K562 (cell line): ENCODE measurements around the gene CKAP2. TPM values are rescaled to one million over a fixed set of nuclear protein-coding genes. Genes with fewer than 3 reads are reported as not detected.

ENCODE experiments used
- CEBPG ChIP-seq, 3 experiments: fragments of 200-800 bp in 1 of 3; sonication (Bioruptor generic) in 1 of 3; sonication (generic) in 1 of 3; formaldehyde crosslinking in 1 of 3; IDR thresholded peaks in 2 of 3; conservative IDR thresholded peaks in 1 of 3; 2 replicates each; pipeline versions ENCODE4 v1.6.1 to v1.8.0; 2016 to 2022; ENCODE audit warnings: missing compliant biosample characterization in 2 of 3, missing genetic modification characterization in 2 of 3, mild to moderate bottlenecking in 1 of 3, missing genetic modification reagents in 1 of 3
- CHD2 ChIP-seq: IDR thresholded peaks from 2 replicates; pipeline ENCODE4 v1.6.1; 2011; ENCODE audit warnings: low read depth, low read length
- CTBP1 ChIP-seq: fragments of 450-650 bp; IDR thresholded peaks from 2 replicates; pipeline ENCODE4 v1.6.1; 2016; ENCODE audit warnings: borderline replicate concordance
- EP400 ChIP-seq: fragments of 450-650 bp; IDR thresholded peaks from 2 replicates; pipeline ENCODE4 v1.6.1; 2017; ENCODE audit warnings: antibody characterized with exemption, mild to moderate bottlenecking, moderate library complexity
- FOXK2 ChIP-seq, 2 experiments: fragments of 450-650 bp; IDR thresholded peaks in 1 of 2; conservative IDR thresholded peaks in 1 of 2; 2 replicates each; pipeline ENCODE4 v1.6.1; 2016; ENCODE audit warnings: low read depth in 2 of 2, mild to moderate bottlenecking in 1 of 2
- GMEB1 ChIP-seq: fragments of 250-450 bp; sonication (Bioruptor Pico); IDR thresholded peaks from 2 replicates; pipeline ENCODE4 v1.4.0; 2020; ENCODE audit warnings: mild to moderate bottlenecking
- HDGF ChIP-seq: fragments of 450-650 bp; IDR thresholded peaks from 2 replicates; pipeline ENCODE4 v1.6.1; 2016
- HMGN3 ChIP-seq: IDR thresholded peaks from 2 replicates; pipeline ENCODE4 v1.6.1; 2011; ENCODE audit warnings: borderline replicate concordance, low read depth, mild to moderate bottlenecking, mixed read lengths, low read length; ENCODE audit not compliant: insufficient read length; ENCODE audit errors: extremely low read depth
- IRF9 ChIP-seq: fragments of 450-650 bp; IDR thresholded peaks from 2 replicates; pipeline ENCODE4 v1.6.1; 2016; ENCODE audit warnings: missing biosample characterization, missing genetic modification characterization
- MAFG ChIP-seq: fragments of 450-650 bp; conservative IDR thresholded peaks from 2 replicates; pipeline ENCODE4 v1.6.1; 2016; ENCODE audit warnings: missing genetic modification characterization, missing compliant biosample characterization
- MYBL2 ChIP-seq, 2 experiments: fragments of 450-650 bp in 1 of 2; sonication (generic) in 1 of 2; formaldehyde crosslinking in 1 of 2; IDR thresholded peaks; 2 replicates each; pipeline versions ENCODE4 v1.6.1 to v1.8.1; 2017 to 2022; ENCODE audit warnings: borderline replicate concordance in 1 of 2, inconsistent platforms in 1 of 2, low read depth in 1 of 2, mild to moderate bottlenecking in 1 of 2, missing genetic modification reagents in 1 of 2, moderate library complexity in 1 of 2
- NBN ChIP-seq: fragments of 450-650 bp; IDR thresholded peaks from 2 replicates; pipeline ENCODE4 v1.6.1; 2016; ENCODE audit warnings: low read depth, mild to moderate bottlenecking
- NFIC ChIP-seq: fragments of 450-650 bp; IDR thresholded peaks from 2 replicates; pipeline ENCODE4 v1.6.1; 2017; ENCODE audit warnings: mild to moderate bottlenecking, inconsistent platforms
- NFIX ChIP-seq: fragments of 250-450 bp; sonication (Bioruptor Pico); IDR thresholded peaks from 2 replicates; pipeline ENCODE4 v1.4.0; 2020; ENCODE audit warnings: low read depth, mild to moderate bottlenecking, moderate library complexity
- PHF20 ChIP-seq: fragments of 450-650 bp; IDR thresholded peaks from 2 replicates; pipeline ENCODE4 v1.6.1; 2018; ENCODE audit not compliant: partially characterized antibody
- POLR2AphosphoS5 ChIP-seq: IDR thresholded peaks from 2 replicates; pipeline ENCODE4 v1.6.1; 2011; ENCODE audit warnings: mild to moderate bottlenecking, low read depth, low read length, moderate library complexity; ENCODE audit not compliant: control insufficient read depth, insufficient read depth
- SIN3A ChIP-seq, 2 experiments: fragments of 150-350 bp in 1 of 2; IDR thresholded peaks; 2 replicates each; pipeline ENCODE4 v1.6.1; 2011 to 2016; ENCODE audit warnings: borderline replicate concordance in 2 of 2, low read depth in 2 of 2, low read length in 2 of 2, mild to moderate bottlenecking in 2 of 2, moderate library complexity in 2 of 2; ENCODE audit not compliant: control insufficient read depth in 1 of 2
- SMAD2 ChIP-seq: fragments of 150-350 bp; IDR thresholded peaks from 2 replicates; pipeline ENCODE4 v1.6.1; 2014; ENCODE audit warnings: low read depth, mild to moderate bottlenecking, low read length
- THRAP3 ChIP-seq: fragments of 450-650 bp; IDR thresholded peaks from 2 replicates; pipeline ENCODE4 v1.6.1; 2016; ENCODE audit warnings: mild to moderate bottlenecking, inconsistent platforms, borderline replicate concordance
- YY1 ChIP-seq, 3 experiments: IDR thresholded peaks; 2 replicates each; pipeline ENCODE4 v1.6.1; 2011; ENCODE audit warnings: low read length in 2 of 3, mild to moderate bottlenecking in 2 of 3, moderate library complexity in 2 of 3, borderline replicate concordance in 1 of 3, control low read depth in 1 of 3, low read depth in 1 of 3; ENCODE audit not compliant: insufficient read depth in 3 of 3, insufficient replicate concordance in 2 of 3, control insufficient read depth in 1 of 3, insufficient read length in 1 of 3; ENCODE audit errors: extremely low read depth in 1 of 3
- ZKSCAN1 ChIP-seq: fragments of 150-350 bp; IDR thresholded peaks from 2 replicates; pipeline ENCODE4 v1.6.1; 2016; ENCODE audit warnings: low read depth, low read length
- ZNF12 ChIP-seq: sonication (generic); formaldehyde crosslinking; IDR thresholded peaks from 2 replicates; pipeline ENCODE4 v1.4.0; 2020; ENCODE audit warnings: mild to moderate bottlenecking, missing genetic modification reagents
- ZNF274 ChIP-seq: IDR thresholded peaks from 2 replicates; pipeline ENCODE4 v1.6.1; 2011; ENCODE audit warnings: low read depth, mild to moderate bottlenecking, low read length, moderate library complexity, borderline replicate concordance
- polyA plus RNA-seq, 8 experiments: library from polyadenylated mRNA; depleted of rRNA in 4 of 8; stranded (reverse) in 5 of 8; unstranded in 3 of 8; fragments of >200 nt; fragmentation: Nextera tagmentation in 2 of 8; fragmentation: Illumina TruSeq in 1 of 8; extraction: Ambion mirVana in 2 of 8; extraction: Trizol in 1 of 8; gene quantifications; 2 replicates each; pipeline versions ENCODE4 v1.2.1 to v1.2.3, GENCODE V29; 2011 to 2014; ENCODE audit warnings: inconsistent platforms in 1 of 8, missing spikeins in 1 of 8
- total RNA-seq, 7 experiments: library from RNA; depleted of rRNA in 6 of 7; stranded (reverse); fragments of >200 nt in 6 of 7; fragmentation: Illumina TruSeq in 2 of 7; extraction: Trizol in 2 of 7; gene quantifications; 2 replicates each; pipeline versions ENCODE4 v1.2.1 to v1.2.3, GENCODE V29; 2011 to 2021; ENCODE audit warnings: low replicate concordance in 1 of 7

Gene CKAP2
- total and polyA plus RNA-seq, 9 of the 15 experiments (the other 6 are each of a cell fraction or from before 2014, with no cell fraction given) = 21.9 to 63.5 (median 34.8) TPM

GRCh38 chr13:52454820-52455676, at the start of gene CKAP2 (continued):
- no peak for TF ChIP-seq SMAD2
- TF ChIP-seq ZNF274 = no peak
- peak in 2 of 3 experiments; percentile 13 to 18 for TF ChIP-seq YY1 (IDR thresholded peaks at IDR 0.05; ENCODE audit: borderline replicate concordance in 1 of 3, control insufficient read depth in 1 of 3, extremely low read depth in 1 of 3, insufficient read depth in 3 of 3, insufficient read length in 1 of 3, insufficient replicate concordance in 2 of 3, low read depth in 1 of 3, low read length in 2 of 3)
- peak; percentile 67; the same call in 1 of the 2 replicates for TF ChIP-seq POLR2AphosphoS5
- peak; percentile 79 for TF ChIP-seq CTBP1
- peak; percentile 68; the same call in 1 of the 2 replicates for TF ChIP-seq NBN
- TF ChIP-seq ZNF12 (CRISPR knock-in tag) = peak; percentile 81
- TF ChIP-seq SIN3A (IDR thresholded peaks at IDR 0.05; ENCODE audit: borderline replicate concordance in 2 of 2, control insufficient read depth in 1 of 2, low read depth in 2 of 2, low read length in 2 of 2) = peak in 1 of 2 experiments; percentile 55; a peak in 1 of 4 replicates
- no peak for TF ChIP-seq CEBPG (CRISPR knock-in tag; IDR thresholded peaks at IDR 0.05)
- no peak for TF ChIP-seq CEBPG (tag; conservative IDR thresholded peaks at IDR 0.05 in 1 of 2, IDR thresholded peaks at IDR 0.05 in 1 of 2)
- 0 out of 2 replicates have a peak, but pooled peaks have one; percentile 25 for TF ChIP-seq ZKSCAN1
- no peak for TF ChIP-seq PHF20
- 0 out of 2 replicates have a peak, but pooled peaks have one; percentile 16 for TF ChIP-seq MAFG (tag)
- no peak for TF ChIP-seq NFIX (CRISPR knock-in tag)
- TF ChIP-seq CHD2 = 0 out of 2 replicates have a peak, but pooled peaks have one; percentile 23
- peak; percentile 96 for TF ChIP-seq MYBL2 (IDR thresholded peaks at IDR 0.05; ENCODE audit: low read depth)
- TF ChIP-seq MYBL2 (CRISPR knock-in tag; IDR thresholded peaks at IDR 0.05; ENCODE audit: borderline replicate concordance) = no peak; the same call in 1 of the 2 replicates
- TF ChIP-seq EP400 = peak; percentile 87
- TF ChIP-seq GMEB1 = peak; percentile 47; the same call in 1 of the 2 replicates
- TF ChIP-seq HMGN3 = peak; percentile 42
- peak; percentile 40 for TF ChIP-seq NFIC
- peak; percentile 34; the same call in 1 of the 2 replicates for TF ChIP-seq HDGF
- TF ChIP-seq IRF9 (tag) = no peak
- TF ChIP-seq THRAP3 = no peak
- peak; percentile 94 to 95 for TF ChIP-seq FOXK2 (conservative IDR thresholded peaks at IDR 0.05 in 1 of 2, IDR thresholded peaks at IDR 0.05 in 1 of 2; ENCODE audit: low read depth in 2 of 2)
